Karpas-422 (cell line): ENCODE measurements around the gene PLXNA4. TPM values are rescaled to one million over a fixed set of nuclear protein-coding genes. Genes with fewer than 3 reads are reported as not detected.
"Not testable (repeated sequence)": the region's sequence is repeated elsewhere in the genome, so short reads cannot be mapped to it uniquely, and the experiment has no call there.

Experiments
- DNase-seq: peaks from one replicate; pipeline ENCODE4 v3.0.0-alpha.2; 2015
- H2AFZ ChIP-seq: fragments of 200-600 bp; sonication (generic); 2 replicates; pipeline ENCODE4 v1.6.1; 2014; ENCODE audit warnings: antibody characterized with exemption, low read length, mixed read lengths
- H3K27ac ChIP-seq: fragments of 200-600 bp; sonication (generic); 2 replicates; pipeline ENCODE4 v1.5.1; 2014; ENCODE audit warnings: mild to moderate bottlenecking, low read length, moderate library complexity
- H3K27me3 ChIP-seq: fragments of 200-600 bp; sonication (generic); 2 replicates; pipeline ENCODE4 v1.6.1; 2014; ENCODE audit warnings: low read length, mixed read lengths
- H3K36me3 ChIP-seq: fragments of 200-600 bp; sonication (generic); 2 replicates; pipeline ENCODE4 v1.6.1; 2014; ENCODE audit warnings: low read length, mixed read lengths; ENCODE audit not compliant: insufficient read depth
- H3K4me1 ChIP-seq: fragments of 200-600 bp; sonication (generic); 2 replicates; pipeline ENCODE4 v1.6.1; 2014; ENCODE audit warnings: mild to moderate bottlenecking, low read length, mixed read lengths
- H3K4me2 ChIP-seq: fragments of 200-600 bp; sonication (generic); 2 replicates; pipeline ENCODE4 v1.6.1; 2014; ENCODE audit warnings: low read length, low read depth, mild to moderate bottlenecking; ENCODE audit not compliant: poor library complexity, severe bottlenecking
- H3K4me3 ChIP-seq: fragments of 200-600 bp; sonication (generic); 2 replicates; pipeline ENCODE4 v1.5.1; 2014; ENCODE audit warnings: mild to moderate bottlenecking, antibody characterized with exemption, low read length, mixed read lengths
- H3K79me2 ChIP-seq: fragments of 200-600 bp; sonication (generic); 2 replicates; pipeline ENCODE4 v1.6.1; 2014; ENCODE audit warnings: mild to moderate bottlenecking, low read length, mixed read lengths
- H3K9ac ChIP-seq: fragments of 200-600 bp; sonication (generic); 2 replicates; pipeline ENCODE4 v1.6.0; 2014; ENCODE audit warnings: low read length
- H3K9me2 ChIP-seq: fragments of 200-600 bp; sonication (generic), shearing (Covaris generic); replicated peaks from 2 replicates; pipeline ENCODE4 v1.6.0; 2014; ENCODE audit warnings: mild to moderate bottlenecking, low read length, moderate library complexity; ENCODE audit not compliant: insufficient read depth
- H3K9me3 ChIP-seq: fragments of 300-700, 200-600 bp; sonication (generic); 2 replicates; pipeline ENCODE4 v1.6.1; 2014; ENCODE audit warnings: low read length, mixed read lengths
- H4K20me1 ChIP-seq: fragments of 200-600 bp; sonication (generic); 2 replicates; pipeline ENCODE4 v1.6.1; 2014; ENCODE audit warnings: mild to moderate bottlenecking, antibody characterized with exemption, low read length, low read depth; ENCODE audit not compliant: insufficient read depth
- total RNA-seq: library from RNA; depleted of rRNA; stranded (reverse); fragments of >200 nt; shearing (Covaris generic); gene quantifications from 2 replicates; pipeline ENCODE4 v1.2.3, GENCODE V29; 2014; ENCODE audit warnings: low replicate concordance

PLXNA4 gene
- total RNA-seq, 1 experiment from 2014 or later = 0.48 TPM

GRCh38 chr7:132168239-132168638 is 408.0 kb downstream of the PLXNA4 start:
- H3K9me3 ChIP-seq = no peaks in the 10 kb centered on the region
- no peaks in the 10 kb centered on the region for H3K27me3 ChIP-seq

GRCh38 chr7:132165695-132166094 is 410.6 kb downstream of the PLXNA4 start:
- H4K20me1 ChIP-seq, H3K27me3 ChIP-seq, H3K36me3 ChIP-seq, H3K4me2 ChIP-seq, H3K79me2 ChIP-seq, H3K9me3 ChIP-seq, DNase-seq, H3K4me1 ChIP-seq, H3K9me2 ChIP-seq, H3K9ac ChIP-seq, H2AFZ ChIP-seq, H3K27ac ChIP-seq, H3K4me3 ChIP-seq: not testable (repeated sequence)

More at GRCh38 chr7:132168239-132168638, 408.0 kb downstream of the PLXNA4 start:
- Histone ChIP-seq H3K4me3 (no peak overlapping the region), H3K9ac (no peak overlapping the region), H3K36me3 (no peaks in the 10 kb centered on the region), H3K4me2 (no peak overlapping the region), H2AFZ (no peak overlapping the region), H3K27ac (no peak overlapping the region), H3K4me1 (no peaks in the 10 kb centered on the region), H3K9me2 (no peaks in the 10 kb centered on the region), H4K20me1 (no peaks in the 10 kb centered on the region), H3K79me2 (no peaks in the 10 kb centered on the region)
- no peak for DNase-seq

GRCh38 chr7:132164558-132165125 is 411.6 kb downstream of the PLXNA4 start:
- H3K9me3 ChIP-seq = no peaks in the 10 kb centered on the region
- no peaks in the 10 kb centered on the region for H3K36me3 ChIP-seq
- H3K27ac ChIP-seq = no peak overlapping the region
- no peaks in the 10 kb centered on the region for H3K9me2 ChIP-seq
- H3K4me1 ChIP-seq = no peaks in the 10 kb centered on the region
- no peaks in the 10 kb centered on the region for H4K20me1 ChIP-seq
- no peak overlapping the region for H3K4me2 ChIP-seq
- no peak overlapping the region for H3K9ac ChIP-seq
- no peaks in the 10 kb centered on the region for H3K79me2 ChIP-seq
- DNase-seq = no peak
- no peak overlapping the region for H2AFZ ChIP-seq
- H3K27me3 ChIP-seq = no peaks in the 10 kb centered on the region
- H3K4me3 ChIP-seq = no peak overlapping the region

GRCh38 chr7:132162556-132163144 is 413.6 kb downstream of the PLXNA4 start:
- Histone ChIP-seq H3K9ac (no peak overlapping the region), H3K4me1 (no peaks in the 10 kb centered on the region), H3K27me3 (no peaks in the 10 kb centered on the region), H3K9me2 (no peaks in the 10 kb centered on the region), H4K20me1 (no peaks in the 10 kb centered on the region), H3K27ac (no peak overlapping the region), H3K36me3 (no peaks in the 10 kb centered on the region), H3K9me3 (no peaks in the 10 kb centered on the region), H2AFZ (no peak overlapping the region), H3K4me3 (no peak overlapping the region), H3K4me2 (no peak overlapping the region), H3K79me2 (no peaks in the 10 kb centered on the region)
- no peak for DNase-seq

GRCh38 chr7:132161976-132162375 is 414.3 kb downstream of the PLXNA4 start:
- Histone ChIP-seq H4K20me1 (no peaks in the 10 kb centered on the region), H3K9me3 (no peaks in the 10 kb centered on the region), H3K27ac (no peak overlapping the region), H3K79me2 (no peaks in the 10 kb centered on the region), H3K36me3 (no peaks in the 10 kb centered on the region), H3K27me3 (no peaks in the 10 kb centered on the region), H3K4me3 (no peak overlapping the region), H3K4me2 (no peak overlapping the region), H3K9me2 (no peaks in the 10 kb centered on the region), H3K9ac (no peak overlapping the region), H3K4me1 (no peaks in the 10 kb centered on the region), H2AFZ (no peak overlapping the region)
- DNase-seq = no peak

DNA sequence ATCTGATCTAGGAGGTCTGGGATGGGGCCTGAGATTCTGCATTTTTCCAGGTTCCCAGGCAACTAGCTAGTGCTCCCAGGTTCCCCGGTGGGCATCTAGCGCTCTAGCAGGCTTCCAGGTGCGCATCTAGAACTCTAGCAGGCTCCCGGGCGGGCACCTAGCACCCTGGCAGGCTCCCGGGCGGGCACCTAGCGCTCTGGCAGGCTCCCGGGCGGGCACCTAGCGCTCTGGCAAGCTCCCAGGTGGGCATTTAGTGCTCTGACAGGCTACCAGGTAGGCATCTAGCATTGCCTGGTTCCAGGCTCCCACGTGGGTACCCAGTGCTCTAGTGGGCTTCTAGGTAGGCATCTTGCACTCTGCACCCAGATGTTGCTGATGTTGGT is 414.7 kb downstream of the PLXNA4 start:
- Histone ChIP-seq H2AFZ (no peak overlapping the region), H3K79me2 (no peaks in the 10 kb centered on the region), H3K4me1 (no peaks in the 10 kb centered on the region), H3K4me2 (no peak overlapping the region), H3K4me3 (no peak overlapping the region), H3K27ac (no peak overlapping the region), H4K20me1 (no peaks in the 10 kb centered on the region), H3K27me3 (no peaks in the 10 kb centered on the region), H3K9me2 (no peaks in the 10 kb centered on the region), H3K9me3 (no peaks in the 10 kb centered on the region), H3K36me3 (no peaks in the 10 kb centered on the region), H3K9ac (no peak overlapping the region)
- DNase-seq = no peak

DNA sequence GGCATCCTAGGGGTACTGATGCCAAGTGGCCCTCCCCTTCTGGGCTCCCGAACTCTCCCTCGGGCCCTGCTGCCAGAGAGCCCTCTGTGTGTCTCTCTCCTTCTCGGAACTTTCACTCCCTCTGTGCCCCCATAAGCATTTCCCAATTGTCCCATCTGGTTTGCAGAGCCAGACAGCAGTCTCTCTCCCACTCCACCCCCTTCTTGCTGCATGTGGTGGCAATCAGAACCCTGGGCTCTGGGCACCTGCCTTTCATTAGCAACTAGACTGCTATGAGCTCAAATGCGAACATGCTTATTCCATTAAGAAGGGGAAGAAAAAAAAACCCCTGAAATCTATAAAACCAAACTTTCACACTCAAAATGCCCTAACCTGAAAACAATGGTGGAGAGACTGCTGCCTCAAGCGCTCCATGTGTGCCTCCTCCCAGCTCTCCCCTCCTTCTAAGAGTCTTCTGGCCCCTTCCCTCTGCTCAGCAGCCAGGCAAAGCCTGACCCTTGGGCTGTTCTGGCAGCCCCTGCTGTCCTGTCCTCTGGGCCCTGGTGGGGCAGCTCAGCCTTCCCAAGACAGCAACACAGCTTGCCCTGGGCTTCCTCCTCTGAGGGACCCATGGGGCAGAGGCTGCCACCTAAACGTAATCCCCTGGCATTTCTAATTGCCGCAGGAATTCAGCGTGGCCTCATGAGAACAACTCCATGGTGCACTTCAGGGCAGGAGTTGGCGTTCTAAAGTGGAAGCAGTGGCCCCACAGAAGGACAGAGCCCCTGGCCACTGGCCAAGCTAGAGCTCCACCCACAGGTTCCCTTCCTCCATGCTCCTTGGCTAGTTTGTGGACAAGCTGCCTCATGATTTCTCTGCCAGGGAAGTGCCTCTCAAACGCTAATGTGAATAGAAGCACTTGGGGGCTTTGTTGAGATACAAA is 415.4 kb downstream of the PLXNA4 start:
- DNase-seq = no peak
- no peaks in the 10 kb centered on the region for H3K9me2 ChIP-seq
- no peaks in the 10 kb centered on the region for H3K4me1 ChIP-seq
- H3K9me3 ChIP-seq = no peaks in the 10 kb centered on the region
- H2AFZ ChIP-seq = no peak overlapping the region
- no peaks in the 10 kb centered on the region for H3K27me3 ChIP-seq
- H4K20me1 ChIP-seq = no peaks in the 10 kb centered on the region
- H3K9ac ChIP-seq = no peak overlapping the region
- H3K4me3 ChIP-seq = no peak overlapping the region
- H3K27ac ChIP-seq = no peak overlapping the region
- no peak overlapping the region for H3K4me2 ChIP-seq
- H3K36me3 ChIP-seq = no peaks in the 10 kb centered on the region
- H3K79me2 ChIP-seq = no peaks in the 10 kb centered on the region

GRCh38 chr7:132158841-132159240 is 417.4 kb downstream of the PLXNA4 start:
- no peak for DNase-seq
- H3K9me3 ChIP-seq = no peaks in the 10 kb centered on the region
- no peak overlapping the region for H3K9ac ChIP-seq
- no peaks in the 10 kb centered on the region for H3K79me2 ChIP-seq
- H3K4me1 ChIP-seq = peaks cover 7% of the 10 kb centered on the region
- H3K4me2 ChIP-seq = no peak overlapping the region
- no peaks in the 10 kb centered on the region for H3K9me2 ChIP-seq
- no peaks in the 10 kb centered on the region for H4K20me1 ChIP-seq
- no peak overlapping the region for H2AFZ ChIP-seq
- no peak overlapping the region for H3K27ac ChIP-seq
- no peak overlapping the region for H3K4me3 ChIP-seq
- no peaks in the 10 kb centered on the region for H3K27me3 ChIP-seq
- H3K36me3 ChIP-seq = no peaks in the 10 kb centered on the region
